Sigmoid colon (tissue), 4 donors: Measurements from ENCODE around the gene FAM174C.

Experiments used
- CTCF ChIP-seq, 4 experiments: fragments of 450-650 bp in 3 of 4; fragments of 200-600 bp in 1 of 4; IDR thresholded peaks; one replicate each; pipeline ENCODE4 v1.5.1; 2016 to 2019; ENCODE audit warnings: antibody characterized with exemption in 4 of 4, mild to moderate bottlenecking in 3 of 4, moderate library complexity in 2 of 4
- EP300 ChIP-seq, 4 donors: sonication (generic); formaldehyde crosslinking; IDR thresholded peaks; one replicate each; pipeline ENCODE4 v1.6.1; 2017; ENCODE audit warnings: antibody characterized with exemption in 4 of 4
- POLR2A ChIP-seq, 2 donors: fragments of 450-650 bp; IDR thresholded peaks; one replicate each; pipeline ENCODE4 v1.6.1; 2016; ENCODE audit warnings: antibody characterized with exemption in 2 of 2, mild to moderate bottlenecking in 2 of 2, moderate library complexity in 2 of 2
- POLR2AphosphoS5 ChIP-seq, 4 donors: sonication (generic); formaldehyde crosslinking; IDR thresholded peaks; one replicate each; pipeline ENCODE4 v1.6.1; 2017; ENCODE audit warnings: antibody characterized with exemption in 4 of 4

DNA sequence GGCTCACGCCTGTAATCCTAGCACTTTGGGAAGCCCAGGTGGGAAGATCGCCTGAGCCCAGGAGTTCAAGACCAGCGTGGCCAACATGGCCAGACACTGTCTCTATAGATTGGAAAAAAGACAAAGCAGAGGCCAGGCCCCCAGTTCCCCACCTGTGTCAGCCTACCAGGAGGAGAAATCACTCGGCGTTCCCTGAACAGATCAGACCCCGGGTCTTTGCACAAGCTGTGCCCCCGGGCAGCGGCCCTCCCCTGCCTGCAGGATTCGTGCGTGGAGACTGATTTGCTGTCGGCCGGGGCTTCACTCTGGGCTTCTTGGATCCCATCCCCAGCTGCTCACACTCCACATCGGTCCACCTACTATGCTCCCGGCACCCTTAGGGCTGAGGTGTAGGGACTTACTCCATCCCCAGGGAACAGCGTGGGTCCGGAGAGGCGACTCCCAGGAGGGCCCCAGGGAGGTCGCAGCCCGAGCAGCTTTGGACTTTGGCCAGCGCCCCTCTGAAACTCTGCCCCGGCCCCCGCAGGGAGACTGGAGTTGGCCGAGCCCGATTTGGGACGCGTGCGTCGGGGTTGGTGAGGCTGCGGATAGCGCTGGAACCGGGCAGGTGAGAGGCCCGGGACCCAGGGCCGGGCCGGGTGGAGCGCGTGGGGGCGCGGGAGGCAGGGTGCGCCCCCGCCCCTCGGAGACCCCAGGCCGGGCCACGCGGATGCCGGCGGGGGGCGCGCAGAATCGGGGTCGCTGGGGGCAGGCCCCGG, 9.8 kb downstream of the FAM174C start:
- TF ChIP-seq CTCF (IDR thresholded peaks at IDR 0.05) (no peak), POLR2AphosphoS5 (IDR thresholded peaks at IDR 0.05) (no peak), EP300 (IDR thresholded peaks at IDR 0.05) (no peak), POLR2A (IDR thresholded peaks at IDR 0.05) (no peak)
